HFF-Myc (cell line): ENCODE results near the gene KRT35.

Experiments used
- DNase-seq: peaks from one replicate; pipeline ENCODE4 v3.0.0-alpha.2; 2011; ENCODE audit warnings: low read depth; ENCODE audit errors: extremely low read depth
- H3K4me3 ChIP-seq: replicated peaks from 2 replicates; pipeline ENCODE4 v1.5.1; 2011; ENCODE audit warnings: low read depth, mild to moderate bottlenecking, control low read depth, low read length
- TF ChIP-seq, protein P1 (sequence below): IDR thresholded peaks from 2 replicates; pipeline ENCODE4 v1.5.1; 2012; ENCODE audit warnings: mild to moderate bottlenecking, low read depth, low read length, control low read depth; ENCODE audit errors: missing control alignments

Gene KRT35

DNA sequence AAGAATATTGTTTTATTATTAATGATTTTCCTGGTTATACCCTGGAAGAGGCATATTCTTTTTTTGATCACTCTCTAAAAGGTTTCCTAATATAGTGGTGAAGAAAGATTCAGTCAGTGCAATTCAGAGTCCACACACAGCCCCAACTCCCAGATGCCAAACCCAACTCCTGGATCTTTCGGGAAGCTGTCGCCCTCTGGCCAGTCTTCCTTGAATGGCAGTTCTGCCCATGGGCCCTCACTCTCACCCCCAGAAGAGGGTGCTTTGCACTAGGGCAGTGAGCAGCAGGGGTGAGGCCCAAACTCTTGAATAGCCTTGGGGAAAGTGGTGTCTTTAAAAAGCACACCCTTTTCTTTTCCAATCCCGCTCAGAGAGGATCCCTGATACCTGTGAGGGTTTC lies 24.7 kb downstream of the KRT35 start:
- H3K4me3 ChIP-seq: no peak overlapping the region
- DNase-seq: no peak
- TF ChIP-seq, protein P1, sequence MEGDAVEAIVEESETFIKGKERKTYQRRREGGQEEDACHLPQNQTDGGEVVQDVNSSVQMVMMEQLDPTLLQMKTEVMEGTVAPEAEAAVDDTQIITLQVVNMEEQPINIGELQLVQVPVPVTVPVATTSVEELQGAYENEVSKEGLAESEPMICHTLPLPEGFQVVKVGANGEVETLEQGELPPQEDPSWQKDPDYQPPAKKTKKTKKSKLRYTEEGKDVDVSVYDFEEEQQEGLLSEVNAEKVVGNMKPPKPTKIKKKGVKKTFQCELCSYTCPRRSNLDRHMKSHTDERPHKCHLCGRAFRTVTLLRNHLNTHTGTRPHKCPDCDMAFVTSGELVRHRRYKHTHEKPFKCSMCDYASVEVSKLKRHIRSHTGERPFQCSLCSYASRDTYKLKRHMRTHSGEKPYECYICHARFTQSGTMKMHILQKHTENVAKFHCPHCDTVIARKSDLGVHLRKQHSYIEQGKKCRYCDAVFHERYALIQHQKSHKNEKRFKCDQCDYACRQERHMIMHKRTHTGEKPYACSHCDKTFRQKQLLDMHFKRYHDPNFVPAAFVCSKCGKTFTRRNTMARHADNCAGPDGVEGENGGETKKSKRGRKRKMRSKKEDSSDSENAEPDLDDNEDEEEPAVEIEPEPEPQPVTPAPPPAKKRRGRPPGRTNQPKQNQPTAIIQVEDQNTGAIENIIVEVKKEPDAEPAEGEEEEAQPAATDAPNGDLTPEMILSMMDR: peak; percentile 14

DNA sequence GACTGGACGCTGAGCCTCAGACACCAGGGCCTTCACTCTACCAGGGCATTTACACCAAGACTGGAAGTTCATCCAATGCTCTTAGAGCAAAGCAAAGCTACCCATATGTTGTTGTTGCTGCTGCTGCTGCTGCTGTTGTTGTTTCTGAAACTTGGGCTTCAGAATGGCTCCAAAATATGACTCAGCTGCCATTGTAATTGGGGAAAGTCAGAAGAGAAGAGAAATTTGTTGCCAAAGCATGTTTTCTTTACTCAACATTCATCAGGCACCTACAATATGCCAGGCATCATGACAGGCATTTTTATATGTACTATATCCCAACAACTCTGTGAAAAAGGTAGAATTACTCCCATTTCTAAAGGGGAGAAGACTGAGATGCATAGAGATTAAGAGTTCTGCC lies 25.7 kb downstream of the KRT35 start:
- H3K4me3 ChIP-seq: no peak overlapping the region
- TF ChIP-seq, protein P1: no peak
- DNase-seq: no peak

DNA sequence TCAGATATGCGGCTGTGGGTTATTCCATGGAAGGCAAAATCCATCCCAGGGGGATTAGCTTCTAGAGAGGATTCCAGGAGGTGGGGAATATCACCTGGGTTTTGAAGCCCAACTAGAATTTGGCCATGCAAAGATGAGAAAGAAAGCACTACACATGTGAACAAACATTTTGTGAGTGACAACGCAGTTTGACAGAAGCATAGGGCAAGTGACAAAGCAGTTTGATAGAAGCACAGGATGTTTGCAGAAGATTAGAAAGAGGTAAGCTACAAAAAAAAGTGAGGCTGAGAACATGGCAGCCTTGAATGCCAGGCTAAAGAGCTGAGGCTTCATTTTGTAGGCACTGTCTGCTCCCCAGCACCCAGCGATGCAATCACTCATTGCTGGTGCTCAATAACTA lies 27.9 kb downstream of the KRT35 start:
- no peak overlapping the region for H3K4me3 ChIP-seq
- TF ChIP-seq, protein P1: no peak
- DNase-seq: no peak

DNA sequence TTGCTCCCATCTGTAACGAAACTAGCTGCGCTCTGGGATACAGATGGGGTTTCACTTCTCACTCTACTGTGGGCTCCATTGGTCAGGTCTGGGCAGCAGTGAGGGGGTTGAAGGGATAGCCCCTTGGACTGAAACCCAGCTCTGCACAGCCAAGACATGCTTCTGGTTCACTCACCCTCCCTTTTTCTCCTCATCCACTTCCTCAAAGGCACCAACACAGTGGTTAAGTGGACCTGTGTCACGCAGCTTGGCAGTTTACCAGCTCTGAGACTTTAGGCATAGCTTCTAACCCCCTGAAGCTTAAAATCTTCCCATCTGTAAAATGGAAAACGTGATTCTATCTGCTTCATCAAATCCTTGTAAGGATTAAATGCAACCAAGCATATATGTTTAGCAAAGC lies 28.7 kb downstream of the KRT35 start:
- no peak overlapping the region for H3K4me3 ChIP-seq
- no peak for DNase-seq
- TF ChIP-seq, protein P1: no peak

DNA sequence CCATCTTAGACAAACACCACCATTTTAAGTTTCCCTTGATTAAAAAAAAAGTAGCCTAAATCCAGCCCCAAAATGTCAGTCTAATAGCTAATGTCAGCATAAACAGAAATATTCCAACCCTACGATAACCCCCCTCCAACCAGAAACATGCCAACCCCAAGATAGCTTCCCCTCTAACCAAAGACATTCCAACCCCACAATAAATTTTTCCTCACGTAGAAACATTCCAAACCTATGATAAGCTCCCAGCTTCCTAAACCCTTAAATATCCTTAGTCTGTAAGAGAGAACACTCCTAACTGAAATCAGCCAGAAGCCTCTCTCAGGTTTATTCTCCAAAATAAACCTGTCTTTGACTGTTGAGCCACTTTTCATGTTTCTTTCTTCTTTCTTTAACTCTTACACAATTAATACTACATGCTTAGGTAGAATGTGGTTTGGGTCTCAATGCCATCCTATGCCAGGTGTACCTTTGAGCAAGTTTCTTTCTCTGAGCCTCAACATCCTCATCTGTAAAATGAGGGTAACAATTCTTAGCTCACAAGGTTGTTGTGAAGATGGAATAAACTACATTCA lies 29.7 kb downstream of the KRT35 start:
- TF ChIP-seq, protein P1: no peak
- no peak overlapping the region for H3K4me3 ChIP-seq
- DNase-seq: no peak

DNA sequence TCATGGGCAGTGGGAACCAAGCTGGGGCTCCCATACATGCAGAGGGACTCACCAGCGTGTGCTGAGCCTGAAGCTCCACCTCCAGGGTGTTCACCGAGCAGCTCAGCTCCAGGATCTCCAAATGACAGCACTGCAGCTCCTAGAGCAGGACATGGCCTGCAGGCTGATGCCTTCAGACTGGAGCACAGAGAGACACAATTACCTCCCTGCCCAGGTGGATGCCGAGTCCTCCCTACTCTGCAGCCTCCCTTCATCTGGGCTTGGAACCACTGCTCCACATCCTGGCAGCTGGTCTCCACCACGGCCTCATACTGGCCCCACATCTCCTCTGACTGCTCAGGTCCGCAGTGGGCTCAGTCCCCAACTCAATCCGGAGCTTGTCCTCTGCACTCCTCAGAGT lies 31.9 kb downstream of the KRT35 start:
- no peak overlapping the region for H3K4me3 ChIP-seq
- TF ChIP-seq, protein P1: no peak
- DNase-seq: no peak

DNA sequence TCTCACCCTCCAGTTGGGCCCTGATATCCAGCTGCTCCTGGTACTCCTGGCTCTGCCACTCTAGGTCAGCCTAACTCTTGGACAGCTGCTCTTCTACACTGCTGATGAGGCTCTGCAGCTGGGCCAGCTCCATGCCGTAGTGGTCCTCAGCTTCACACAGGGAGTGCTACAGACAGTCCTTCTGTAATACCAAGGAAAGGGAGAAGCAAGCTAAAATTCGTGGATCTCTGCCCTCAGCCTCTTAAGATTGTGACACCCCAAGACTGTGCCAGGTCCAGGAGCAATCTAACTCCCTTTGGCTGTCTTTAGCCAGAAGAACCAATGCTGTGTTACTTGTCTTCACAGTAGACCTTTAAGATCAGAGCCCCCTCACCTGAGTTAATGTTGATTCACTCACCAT lies 32.4 kb downstream of the KRT35 start:
- no peak for DNase-seq
- TF ChIP-seq, protein P1: no peak

More for the DNA sequence above, 32.4 kb downstream of the KRT35 start:
- H3K4me3 ChIP-seq: no peak overlapping the region
